ENCODE data around the gene NEMF.

Gene NEMF

GRCh38 chr14:49732896-49733295 lies 119.7 kb downstream of the NEMF start:
- DNase-seq = no peak

Measured in CD4-positive, alpha-beta T cell treated with Interleukin-17A for 4 hours (primary cell).